Measurements from ENCODE around the gene TULP3.

Gene TULP3

GRCh38 chr12:2897418-2897817, 6.7 kb downstream of the TULP3 start:
- Histone ChIP-seq H3K36me3 (ENCODE audit: insufficient read depth, low read length) (no peaks in the 10 kb centered on the region), H3K4me1 (ENCODE audit: insufficient read depth, low read length, poor library complexity, severe bottlenecking) (no peaks in the 10 kb centered on the region), H3K9me3 (ENCODE audit: insufficient read depth, low read depth, low read length) (no peaks in the 10 kb centered on the region), H3F3A (ENCODE audit: low read depth) (no peaks in the 10 kb centered on the region), H3K4me3 (ENCODE audit: low read length, poor library complexity, severe bottlenecking) (no peak overlapping the region), H4K20me1 (ENCODE audit: insufficient read depth, low read length, poor library complexity, severe bottlenecking) (no peaks in the 10 kb centered on the region), H3K27me3 (ENCODE audit: insufficient read depth, low read length, poor library complexity, severe bottlenecking) (no peaks in the 10 kb centered on the region), H3K4me2 (ENCODE audit: low read depth, low read length, poor library complexity, severe bottlenecking) (no peak overlapping the region), H3K9me2 (replicated peaks; ENCODE audit: low read depth, low read length) (no peaks in the 10 kb centered on the region), H2AFZ (ENCODE audit: low read length) (no peak overlapping the region), H3K9ac (ENCODE audit: low read depth, low read length, poor library complexity, severe bottlenecking) (no peak overlapping the region), H3K79me2 (ENCODE audit: insufficient read depth, low read length) (no peaks in the 10 kb centered on the region)
- TF ChIP-seq EZH2phosphoT487 (IDR thresholded peaks at IDR 0.05; ENCODE audit: borderline replicate concordance), result no peak

- Histone ChIP-seq H3K36me3 (ENCODE audit: insufficient read depth, low read length) (no peaks in the 10 kb centered on the region), H3K4me1 (ENCODE audit: insufficient read depth, low read length, poor library complexity, severe bottlenecking) (peaks cover 5% of the 10 kb centered on the region), H3F3A (ENCODE audit: low read depth) (no peaks in the 10 kb centered on the region), H2AFZ (ENCODE audit: low read length) (no peak overlapping the region), H3K9me3 (ENCODE audit: insufficient read depth, low read depth, low read length) (no peaks in the 10 kb centered on the region), H3K4me2 (ENCODE audit: low read depth, low read length, poor library complexity, severe bottlenecking) (no peak overlapping the region), H3K79me2 (ENCODE audit: insufficient read depth, low read length) (no peaks in the 10 kb centered on the region), H3K9me2 (replicated peaks; ENCODE audit: low read depth, low read length) (no peaks in the 10 kb centered on the region), H3K27me3 (ENCODE audit: insufficient read depth, low read length, poor library complexity, severe bottlenecking) (no peaks in the 10 kb centered on the region), H4K20me1 (ENCODE audit: insufficient read depth, low read length, poor library complexity, severe bottlenecking) (no peaks in the 10 kb centered on the region), H3K9ac (ENCODE audit: low read depth, low read length, poor library complexity, severe bottlenecking) (no peak overlapping the region), H3K4me3 (ENCODE audit: low read length, poor library complexity, severe bottlenecking) (no peak overlapping the region)
- no peak for TF ChIP-seq EZH2phosphoT487 (IDR thresholded peaks at IDR 0.05; ENCODE audit: borderline replicate concordance)
Measured at GRCh38 chr12:2900642-2901041, 10.0 kb downstream of the TULP3 start.

GRCh38 chr12:2902272-2902880, 11.7 kb downstream of the TULP3 start:
- peaks cover 5% of the 10 kb centered on the region for H3K4me1 ChIP-seq (ENCODE audit: insufficient read depth, low read length, poor library complexity, severe bottlenecking)
- no peaks in the 10 kb centered on the region for H3K9me2 ChIP-seq (replicated peaks; ENCODE audit: low read depth, low read length)
- no peak overlapping the region for H3K4me3 ChIP-seq (ENCODE audit: low read length, poor library complexity, severe bottlenecking)
- H3K9ac ChIP-seq (ENCODE audit: low read depth, low read length, poor library complexity, severe bottlenecking), result no peak overlapping the region
- H3K9me3 ChIP-seq (ENCODE audit: insufficient read depth, low read depth, low read length), result no peaks in the 10 kb centered on the region
- no peak overlapping the region for H3K4me2 ChIP-seq (ENCODE audit: low read depth, low read length, poor library complexity, severe bottlenecking)
- no peaks in the 10 kb centered on the region for H4K20me1 ChIP-seq (ENCODE audit: insufficient read depth, low read length, poor library complexity, severe bottlenecking)
- H2AFZ ChIP-seq (ENCODE audit: low read length), result no peak overlapping the region
- no peaks in the 10 kb centered on the region for H3K79me2 ChIP-seq (ENCODE audit: insufficient read depth, low read length)
- H3K27me3 ChIP-seq (ENCODE audit: insufficient read depth, low read length, poor library complexity, severe bottlenecking), result no peaks in the 10 kb centered on the region
- H3K36me3 ChIP-seq (ENCODE audit: insufficient read depth, low read length), result no peaks in the 10 kb centered on the region
- H3F3A ChIP-seq (ENCODE audit: low read depth), result no peaks in the 10 kb centered on the region
- no peak for TF ChIP-seq CTCF (conservative IDR thresholded peaks at IDR 0.05; ENCODE audit: low read length)
- no peak for TF ChIP-seq EZH2phosphoT487 (IDR thresholded peaks at IDR 0.05; ENCODE audit: borderline replicate concordance)

GRCh38 chr12:2904260-2904659, 13.6 kb downstream of the TULP3 start:
- Histone ChIP-seq H3K27me3 (ENCODE audit: insufficient read depth, low read length, poor library complexity, severe bottlenecking) (no peaks in the 10 kb centered on the region), H3K4me1 (ENCODE audit: insufficient read depth, low read length, poor library complexity, severe bottlenecking) (peaks cover 5% of the 10 kb centered on the region), H3K9me2 (replicated peaks; ENCODE audit: low read depth, low read length) (no peaks in the 10 kb centered on the region), H4K20me1 (ENCODE audit: insufficient read depth, low read length, poor library complexity, severe bottlenecking) (no peaks in the 10 kb centered on the region), H3K9me3 (ENCODE audit: insufficient read depth, low read depth, low read length) (no peaks in the 10 kb centered on the region), H3K36me3 (ENCODE audit: insufficient read depth, low read length) (no peaks in the 10 kb centered on the region), H3K4me3 (ENCODE audit: low read length, poor library complexity, severe bottlenecking) (no peak overlapping the region), H3K9ac (ENCODE audit: low read depth, low read length, poor library complexity, severe bottlenecking) (no peak overlapping the region), H3K79me2 (ENCODE audit: insufficient read depth, low read length) (no peaks in the 10 kb centered on the region), H3F3A (ENCODE audit: low read depth) (no peaks in the 10 kb centered on the region), H2AFZ (ENCODE audit: low read length) (no peak overlapping the region), H3K4me2 (ENCODE audit: low read depth, low read length, poor library complexity, severe bottlenecking) (no peak overlapping the region)
- no peak for TF ChIP-seq EZH2phosphoT487 (IDR thresholded peaks at IDR 0.05; ENCODE audit: borderline replicate concordance)
- no peak for TF ChIP-seq CTCF (conservative IDR thresholded peaks at IDR 0.05; ENCODE audit: low read length)
